Gastrocnemius medialis (tissue), 4 donors: ENCODE measurements around the gene GALNTL6. TPM values are rescaled to one million over a fixed set of nuclear protein-coding genes. Genes with fewer than 3 reads are reported as not detected.

Source experiments
- ATAC-seq, 2 donors: fragments of 150-250 bp; one replicate each; pipeline ENCODE4 v1.9.1; 2016
- DNase-seq, 2 donors: peaks; one replicate each; pipeline ENCODE4 v3.0.0-alpha.2; 2019
- H3K27ac ChIP-seq, 4 donors: fragments of 200-600 bp; sonication (generic); 1 replicate in 1 of 4; 2 replicates in 3 of 4; pipeline ENCODE4 v1.5.1; 2016 to 2018; ENCODE audit warnings: mild to moderate bottlenecking in 2 of 4, moderate library complexity in 1 of 4
- H3K27me3 ChIP-seq, 3 donors: fragments of 200-600 bp; sonication (generic) in 2 of 3; 1 replicate in 1 of 3; 2 replicates in 2 of 3; pipeline versions ENCODE4 v1.5.1 to v1.6.0; 2016 to 2019; ENCODE audit warnings: mild to moderate bottlenecking in 1 of 3, moderate library complexity in 1 of 3
- H3K36me3 ChIP-seq, 2 donors: fragments of 200-600 bp; sonication (generic) in 1 of 2; one replicate each; pipeline ENCODE4 v1.5.1; 2017 to 2018
- H3K4me1 ChIP-seq, 2 donors: fragments of 200-600 bp; sonication (generic) in 1 of 2; one replicate each; pipeline ENCODE4 v1.5.1; 2016 to 2017; ENCODE audit warnings: mild to moderate bottlenecking in 2 of 2
- H3K4me3 ChIP-seq, 4 donors: fragments of 200-600 bp; sonication (generic) in 3 of 4; 1 replicate in 1 of 4; 2 replicates in 3 of 4; pipeline ENCODE4 v1.5.1; 2016 to 2019; ENCODE audit warnings: mild to moderate bottlenecking in 2 of 4
- H3K9me3 ChIP-seq, 3 donors: fragments of 200-600 bp; sonication (generic) in 2 of 3; 1 replicate in 1 of 3; 2 replicates in 2 of 3; pipeline ENCODE4 v1.5.1; 2016 to 2019
- POLR2A ChIP-seq, 2 donors: fragments of 450-650 bp; IDR thresholded peaks; one replicate each; pipeline ENCODE4 v1.6.1; 2017; ENCODE audit warnings: antibody characterized with exemption in 2 of 2, mild to moderate bottlenecking in 2 of 2, moderate library complexity in 2 of 2
- in situ Hi-C, 4 donors: fragments of 200-750 bp; cut with MboI; loops; one replicate each; pipeline versions ENCODE4 v1.15.0 to v1.8.0; 2017; ENCODE audit warnings: low sequenced_read_pairs in 4 of 4
- intact Hi-C: fragments of 100-400 bp; cut with DNase I; formaldehyde crosslinking; loops from one replicate; pipeline ENCODE4 v1.15.1; 2023; ENCODE audit warnings: low total_unique reads
- total RNA-seq, 4 donors: library from RNA; depleted of rRNA; stranded (reverse); fragments of >200 nt; gene quantifications; one replicate each; pipeline versions ENCODE4 v1.1.0 to v1.2.3, GENCODE V29; 2016
- TF ChIP-seq, protein P1 (sequence below), 5 experiments: fragments of 450-650 bp in 3 of 5; fragments of 200-600 bp in 2 of 5; sonication (generic) in 2 of 5; IDR thresholded peaks in 4 of 5; conservative IDR thresholded peaks in 1 of 5; 1 replicate in 4 of 5; 2 replicates in 1 of 5; pipeline ENCODE4 v1.5.1; 2016 to 2019; ENCODE audit warnings: antibody characterized with exemption in 5 of 5, mild to moderate bottlenecking in 3 of 5, moderate library complexity in 3 of 5

Gene GALNTL6
- total RNA-seq, 4 donors from 2014 or later: not detected

DNA sequence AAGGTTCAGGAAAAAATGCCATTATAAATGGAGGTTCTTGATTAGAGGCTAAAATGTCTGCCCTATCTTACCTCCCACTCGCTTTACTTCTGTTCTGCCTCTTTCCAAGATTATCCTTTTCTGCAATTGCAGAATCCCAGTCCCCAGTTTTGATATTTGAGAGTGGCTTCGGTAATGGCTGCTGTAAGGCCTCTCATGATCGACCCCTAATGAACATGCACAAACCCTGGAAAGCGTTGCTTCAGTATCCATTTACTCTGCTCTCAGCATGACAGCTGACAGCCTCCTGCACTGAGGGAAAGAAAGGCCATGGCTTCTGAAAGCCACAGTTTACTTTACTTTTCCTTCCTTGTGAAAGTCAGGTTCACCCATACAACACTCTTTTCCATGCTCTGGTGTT, 1030.0 kb downstream of the GALNTL6 start:
- DNase-seq (no peak), ATAC-seq (no peak)
- in situ Hi-C loops: no loop called here
- no peaks in the 10 kb centered on the region for H3K9me3 ChIP-seq
- H3K27me3 ChIP-seq: no peaks in the 10 kb centered on the region
- no peaks in the 10 kb centered on the region for H3K4me1 ChIP-seq
- H3K4me3 ChIP-seq: no peak overlapping the region
- no peaks in the 10 kb centered on the region for H3K36me3 ChIP-seq
- intact Hi-C loops: no loop called here
- H3K27ac ChIP-seq: no peak overlapping the region
- no peak for TF ChIP-seq POLR2A (IDR thresholded peaks at IDR 0.05)
- TF ChIP-seq, protein P1, sequence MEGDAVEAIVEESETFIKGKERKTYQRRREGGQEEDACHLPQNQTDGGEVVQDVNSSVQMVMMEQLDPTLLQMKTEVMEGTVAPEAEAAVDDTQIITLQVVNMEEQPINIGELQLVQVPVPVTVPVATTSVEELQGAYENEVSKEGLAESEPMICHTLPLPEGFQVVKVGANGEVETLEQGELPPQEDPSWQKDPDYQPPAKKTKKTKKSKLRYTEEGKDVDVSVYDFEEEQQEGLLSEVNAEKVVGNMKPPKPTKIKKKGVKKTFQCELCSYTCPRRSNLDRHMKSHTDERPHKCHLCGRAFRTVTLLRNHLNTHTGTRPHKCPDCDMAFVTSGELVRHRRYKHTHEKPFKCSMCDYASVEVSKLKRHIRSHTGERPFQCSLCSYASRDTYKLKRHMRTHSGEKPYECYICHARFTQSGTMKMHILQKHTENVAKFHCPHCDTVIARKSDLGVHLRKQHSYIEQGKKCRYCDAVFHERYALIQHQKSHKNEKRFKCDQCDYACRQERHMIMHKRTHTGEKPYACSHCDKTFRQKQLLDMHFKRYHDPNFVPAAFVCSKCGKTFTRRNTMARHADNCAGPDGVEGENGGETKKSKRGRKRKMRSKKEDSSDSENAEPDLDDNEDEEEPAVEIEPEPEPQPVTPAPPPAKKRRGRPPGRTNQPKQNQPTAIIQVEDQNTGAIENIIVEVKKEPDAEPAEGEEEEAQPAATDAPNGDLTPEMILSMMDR (IDR thresholded peaks at IDR 0.05 in 4 of 5, conservative IDR thresholded peaks at IDR 0.05 in 1 of 5): no peak

GRCh38 chr4:172844556-172844955, 1031.4 kb downstream of the GALNTL6 start:
- H3K27me3 ChIP-seq: no peaks in the 10 kb centered on the region
- no peak for TF ChIP-seq POLR2A (IDR thresholded peaks at IDR 0.05)
- TF ChIP-seq, protein P1 (IDR thresholded peaks at IDR 0.05 in 4 of 5, conservative IDR thresholded peaks at IDR 0.05 in 1 of 5): no peak
- H3K36me3 ChIP-seq: no peaks in the 10 kb centered on the region
- ATAC-seq (no peak), DNase-seq (no peak)
- no peaks in the 10 kb centered on the region for H3K4me1 ChIP-seq
- in situ Hi-C loops (no loop called here), intact Hi-C loops (no loop called here)
- no peak overlapping the region for H3K27ac ChIP-seq
- no peak overlapping the region for H3K4me3 ChIP-seq
- no peaks in the 10 kb centered on the region for H3K9me3 ChIP-seq

DNA sequence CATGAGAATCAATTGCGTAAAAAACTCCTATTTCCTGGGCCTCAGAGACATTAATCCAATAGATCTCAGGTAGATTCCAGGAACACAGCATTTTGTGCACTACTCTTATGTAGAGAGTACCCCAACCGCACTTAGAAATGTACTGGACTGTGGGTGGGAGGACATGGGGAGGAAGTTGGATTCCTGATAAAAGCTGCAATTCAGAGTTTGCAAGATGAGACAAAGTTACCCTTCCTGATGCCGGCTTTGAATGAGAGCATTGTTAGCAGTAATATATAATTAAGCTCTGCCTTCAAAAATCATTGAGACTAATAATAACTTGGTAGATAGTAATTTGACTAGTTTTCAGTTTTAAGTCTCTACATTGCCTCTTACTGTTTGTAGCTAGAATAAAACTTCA, 1032.1 kb downstream of the GALNTL6 start:
- Histone ChIP-seq H3K9me3 (no peaks in the 10 kb centered on the region), H3K36me3 (no peaks in the 10 kb centered on the region), H3K27ac (no peak overlapping the region), H3K27me3 (no peaks in the 10 kb centered on the region), H3K4me3 (no peak overlapping the region), H3K4me1 (no peaks in the 10 kb centered on the region)
- no peak for DNase-seq
- in situ Hi-C loops: no loop called here
- TF ChIP-seq, protein P1 (IDR thresholded peaks at IDR 0.05 in 4 of 5, conservative IDR thresholded peaks at IDR 0.05 in 1 of 5): no peak
- TF ChIP-seq POLR2A (IDR thresholded peaks at IDR 0.05): no peak
- intact Hi-C loops: no loop called here
- ATAC-seq: no peak

DNA sequence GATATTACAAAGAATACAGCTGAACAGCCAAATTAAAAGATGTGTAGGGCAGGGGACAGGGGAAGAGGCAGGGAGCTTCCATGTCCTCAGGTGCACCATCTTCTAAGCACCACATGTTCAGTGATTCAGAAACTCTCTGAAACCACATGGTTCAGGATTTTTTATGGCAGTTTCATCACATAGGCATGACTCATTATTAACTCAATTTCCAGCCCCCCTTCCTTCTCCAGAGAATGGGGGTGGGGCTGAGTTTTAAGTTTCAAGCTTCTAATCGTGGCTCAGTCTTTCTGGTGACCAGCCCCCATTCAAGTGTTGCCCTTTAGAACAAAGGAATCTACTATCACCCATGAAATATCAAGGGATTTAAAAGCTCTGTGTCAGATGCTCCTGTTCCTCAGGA, 1037.6 kb downstream of the GALNTL6 start:
- no peaks in the 10 kb centered on the region for H3K27me3 ChIP-seq
- H3K4me1 ChIP-seq: no peaks in the 10 kb centered on the region
- DNase-seq: no peak
- H3K4me3 ChIP-seq: no peak overlapping the region
- no peak overlapping the region for H3K27ac ChIP-seq
- no peak for ATAC-seq
- in situ Hi-C loops (no loop called here), intact Hi-C loops (no loop called here)
- no peaks in the 10 kb centered on the region for H3K36me3 ChIP-seq
- TF ChIP-seq, protein P1 (IDR thresholded peaks at IDR 0.05 in 4 of 5, conservative IDR thresholded peaks at IDR 0.05 in 1 of 5): no peak
- no peak for TF ChIP-seq POLR2A (IDR thresholded peaks at IDR 0.05)
- H3K9me3 ChIP-seq: no peaks in the 10 kb centered on the region

- Histone ChIP-seq H3K9me3 (no peaks in the 10 kb centered on the region), H3K4me1 (no peaks in the 10 kb centered on the region), H3K4me3 (no peak overlapping the region), H3K27me3 (no peaks in the 10 kb centered on the region), H3K36me3 (no peaks in the 10 kb centered on the region), H3K27ac (no peak overlapping the region)
- no peak for ATAC-seq
- intact Hi-C loops: no loop called here
- no peak for TF ChIP-seq POLR2A (IDR thresholded peaks at IDR 0.05)
- TF ChIP-seq, protein P1 (IDR thresholded peaks at IDR 0.05 in 4 of 5, conservative IDR thresholded peaks at IDR 0.05 in 1 of 5): no peak
- in situ Hi-C loops: no loop called here
- no peak for DNase-seq
Observed at GRCh38 chr4:172851534-172851933, 1038.3 kb downstream of the GALNTL6 start.
